Measurements from ENCODE around the gene ITGAX.
A peak's percentile ranks its signal among the peaks of the same experiment; 100 is the strongest.

The ITGAX gene

DNA sequence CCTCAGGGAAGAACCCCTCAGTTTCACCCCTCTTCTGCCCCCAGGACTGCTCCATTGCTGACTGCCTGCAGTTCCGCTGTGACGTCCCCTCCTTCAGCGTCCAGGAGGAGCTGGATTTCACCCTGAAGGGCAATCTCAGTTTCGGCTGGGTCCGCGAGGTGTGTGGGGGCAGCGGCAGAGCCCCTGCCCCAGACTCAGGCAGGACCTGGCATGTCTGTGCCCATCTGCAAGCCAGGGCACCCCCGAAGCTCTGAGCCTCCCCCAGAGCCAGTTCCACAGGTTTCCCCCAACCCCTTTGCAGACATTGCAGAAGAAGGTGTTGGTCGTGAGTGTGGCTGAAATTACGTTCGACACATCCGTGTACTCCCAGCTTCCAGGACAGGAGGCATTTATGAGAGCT is 68.8 kb downstream of the ITGAX start:
- no peak for DNase-seq (ENCODE audit: low read depth)

GRCh38 chr16:31427441-31428278 is 72.7 kb downstream of the ITGAX start:
- DNase-seq (ENCODE audit: low read depth) = peak; percentile 43
- no peak for TF ChIP-seq CTCF (conservative IDR thresholded peaks at IDR 0.05; ENCODE audit: control insufficient read depth, insufficient read depth, low read depth, low read length)
- no peak overlapping the region for H3K4me3 ChIP-seq (ENCODE audit: control insufficient read depth, low read depth, low read length)

More for the DNA sequence above, 68.8 kb downstream of the ITGAX start:
- TF ChIP-seq CTCF (conservative IDR thresholded peaks at IDR 0.05; ENCODE audit: control insufficient read depth, insufficient read depth, low read depth, low read length) = no peak
- no peak overlapping the region for H3K4me3 ChIP-seq (ENCODE audit: control insufficient read depth, low read depth, low read length)

GRCh38 chr16:31428279-31428597 is 73.3 kb downstream of the ITGAX start, which contains the start of gene COX6A2:
Gene COX6A2 (minus strand): TSS chr16:31428360. CDS start chr16:31428325, 35 bp downstream.
- TF ChIP-seq CTCF (conservative IDR thresholded peaks at IDR 0.05; ENCODE audit: control insufficient read depth, insufficient read depth, low read depth, low read length) = no peak
- DNase-seq (ENCODE audit: low read depth) = no peak
- H3K4me3 ChIP-seq (ENCODE audit: control insufficient read depth, low read depth, low read length) = no peak within 1 kb of the TSS

GRCh38 chr16:31428638-31429247 is 73.8 kb downstream of the ITGAX start:
- no peak for TF ChIP-seq CTCF (conservative IDR thresholded peaks at IDR 0.05; ENCODE audit: control insufficient read depth, insufficient read depth, low read depth, low read length)
- no peak overlapping the region for H3K4me3 ChIP-seq (ENCODE audit: control insufficient read depth, low read depth, low read length)
- DNase-seq (ENCODE audit: low read depth) = no peak

- no peak for TF ChIP-seq CTCF (conservative IDR thresholded peaks at IDR 0.05; ENCODE audit: control insufficient read depth, insufficient read depth, low read depth, low read length)
- DNase-seq (ENCODE audit: low read depth) = no peak
- H3K4me3 ChIP-seq (ENCODE audit: control insufficient read depth, low read depth, low read length) = no peak overlapping the region
Measured at GRCh38 chr16:31429314-31429713, 74.3 kb downstream of the ITGAX start.

- H3K4me3 ChIP-seq (ENCODE audit: control insufficient read depth, low read depth, low read length) = no peak overlapping the region
- TF ChIP-seq CTCF (conservative IDR thresholded peaks at IDR 0.05; ENCODE audit: control insufficient read depth, insufficient read depth, low read depth, low read length) = no peak
- no peak for DNase-seq (ENCODE audit: low read depth)
Measured at GRCh38 chr16:31429796-31430195, 74.8 kb downstream of the ITGAX start.
